ENCODE results near the gene HDHD3. TPM values are rescaled to one million over a fixed set of nuclear protein-coding genes. Genes with fewer than 3 reads are reported as not detected.

HDHD3 gene
- polyA plus RNA-seq, 6 donors from 2014 or later, result 36.3 to 51.3 (median 42.8) TPM

- Mint-ChIP-seq H3K9me3 (no peaks in the 10 kb centered on the region), H3K27ac (peak overlapping the region in 2 of 6 donors; percentile 26 to 35), H3K27me3 (no peaks in the 10 kb centered on the region), H3K4me3 (peak overlapping the region; percentile 77 to 98 (median 96)), H3K4me1 (peaks cover 20 to 36% (median 33%) of the 10 kb centered on the region in 3 donors), H3K36me3 (no peaks in the 10 kb centered on the region)
- no peak for DNase-seq
- ATAC-seq (ENCODE audit: low read depth in 2 of 2), result no peak
Measured at GRCh38 chr9:113399646-113400200, 22.9 kb upstream of the HDHD3 start.

- Mint-ChIP-seq H3K4me1 (peaks cover 19 to 36% (median 33%) of the 10 kb centered on the region in 3 donors), H3K4me3 (peak overlapping the region in 7 of 8 donors; percentile 64 to 97 (median 94)), H3K27ac (no peak overlapping the region), H3K27me3 (no peaks in the 10 kb centered on the region), H3K36me3 (no peaks in the 10 kb centered on the region), H3K9me3 (no peaks in the 10 kb centered on the region)
- DNase-seq (no peak), ATAC-seq (ENCODE audit: low read depth in 2 of 2) (no peak)
Measured at GRCh38 chr9:113398796-113399195, 22.0 kb upstream of the HDHD3 start.

GRCh38 chr9:113397203-113397631 is 20.4 kb upstream of the HDHD3 start:
- H3K9me3 Mint-ChIP-seq, result no peaks in the 10 kb centered on the region
- H3K4me3 Mint-ChIP-seq, result peak overlapping the region in 1 of 8 donors; percentile 37
- peak overlapping the region in 1 of 6 donors; percentile 44 for H3K27ac Mint-ChIP-seq
- DNase-seq (no peak), ATAC-seq (ENCODE audit: low read depth in 2 of 2) (no peak)
- no peaks in the 10 kb centered on the region for H3K27me3 Mint-ChIP-seq
- H3K36me3 Mint-ChIP-seq, result peaks cover 0 to under 1% of the 10 kb centered on the region in 2 donors
- H3K4me1 Mint-ChIP-seq, result peaks cover 19 to 36% (median 33%) of the 10 kb centered on the region in 3 donors

GRCh38 chr9:113395000-113395861 is 18.4 kb upstream of the HDHD3 start:
- ATAC-seq (ENCODE audit: low read depth in 2 of 2), result no peak
- H3K4me1 Mint-ChIP-seq, result peaks cover 14 to 24% (median 20%) of the 10 kb centered on the region in 3 donors
- no peak for DNase-seq
- H3K9me3 Mint-ChIP-seq, result no peaks in the 10 kb centered on the region
- H3K4me3 Mint-ChIP-seq, result no peak overlapping the region
- H3K27me3 Mint-ChIP-seq, result no peaks in the 10 kb centered on the region
- peak overlapping the region in 2 of 6 donors; percentile 7 to 38 for H3K27ac Mint-ChIP-seq
- peaks cover 0 to 7% of the 10 kb centered on the region in 2 donors for H3K36me3 Mint-ChIP-seq

- Mint-ChIP-seq H3K9me3 (no peaks in the 10 kb centered on the region), H3K27me3 (no peaks in the 10 kb centered on the region), H3K4me1 (peaks cover 7 to 12% (median 10%) of the 10 kb centered on the region in 3 donors), H3K27ac (peak overlapping the region in 1 of 6 donors; percentile 80), H3K36me3 (peaks cover under 1 to 7% of the 10 kb centered on the region in 2 donors), H3K4me3 (no peak overlapping the region)
- ATAC-seq (ENCODE audit: low read depth in 2 of 2) (no peak), DNase-seq (no peak)
Measured at GRCh38 chr9:113393281-113393680, 16.5 kb upstream of the HDHD3 start.

- peaks cover 14 to 17% of the 10 kb centered on the region in 2 donors for H3K36me3 Mint-ChIP-seq
- DNase-seq, result no peak
Measured at GRCh38 chr9:113391917-113392316, 15.1 kb upstream of the HDHD3 start.

GRCh38 chr9:113390192-113390960 is 13.6 kb upstream of the HDHD3 start:
- H3K36me3 Mint-ChIP-seq, result peaks cover 20% of the 10 kb centered on the region in 2 donors
- H3K4me3 Mint-ChIP-seq, result no peak overlapping the region
- no peaks in the 10 kb centered on the region for H3K9me3 Mint-ChIP-seq
- H3K4me1 Mint-ChIP-seq, result peaks cover 0 to 8% (median 3%) of the 10 kb centered on the region in 3 donors
- no peak for ATAC-seq (ENCODE audit: low read depth in 2 of 2)
- DNase-seq, result no peak
- H3K27me3 Mint-ChIP-seq, result no peaks in the 10 kb centered on the region
- H3K27ac Mint-ChIP-seq, result no peak overlapping the region

More at GRCh38 chr9:113391917-113392316, 15.1 kb upstream of the HDHD3 start:
- ATAC-seq (ENCODE audit: low read depth in 2 of 2), result no peak
- Mint-ChIP-seq H3K27ac (no peak overlapping the region), H3K9me3 (no peaks in the 10 kb centered on the region), H3K27me3 (no peaks in the 10 kb centered on the region), H3K4me3 (no peak overlapping the region), H3K4me1 (peaks cover 7 to 12% (median 10%) of the 10 kb centered on the region in 3 donors)

- DNase-seq (no peak), ATAC-seq (ENCODE audit: low read depth in 2 of 2) (no peak)
- H3K4me3 Mint-ChIP-seq, result no peak overlapping the region
- no peak overlapping the region for H3K27ac Mint-ChIP-seq
- no peaks in the 10 kb centered on the region for H3K9me3 Mint-ChIP-seq
- H3K27me3 Mint-ChIP-seq, result no peaks in the 10 kb centered on the region
- peaks cover 0 to 4% (median 0%) of the 10 kb centered on the region in 3 donors for H3K4me1 Mint-ChIP-seq
- peaks cover 20% of the 10 kb centered on the region in 2 donors for H3K36me3 Mint-ChIP-seq
Measured at GRCh38 chr9:113389451-113389850, 12.7 kb upstream of the HDHD3 start.

- Mint-ChIP-seq H3K36me3 (peaks cover 20% of the 10 kb centered on the region in 2 donors), H3K27me3 (no peaks in the 10 kb centered on the region), H3K4me1 (peaks cover 0 to 4% (median 0%) of the 10 kb centered on the region in 3 donors), H3K4me3 (no peak overlapping the region), H3K9me3 (no peaks in the 10 kb centered on the region), H3K27ac (peak overlapping the region in 1 of 6 donors; percentile 34)
- no peak for DNase-seq
- ATAC-seq (ENCODE audit: low read depth in 2 of 2), result no peak
Measured at GRCh38 chr9:113388833-113389232, 12.0 kb upstream of the HDHD3 start.

- Mint-ChIP-seq H3K9me3 (no peaks in the 10 kb centered on the region), H3K27ac (peak overlapping the region in 3 of 6 donors; percentile 9 to 81 (median 29)), H3K4me3 (no peak overlapping the region), H3K27me3 (no peaks in the 10 kb centered on the region), H3K4me1 (peaks cover 0 to 4% (median 0%) of the 10 kb centered on the region in 3 donors), H3K36me3 (peaks cover 20% of the 10 kb centered on the region in 2 donors)
- DNase-seq, result no peak
- no peak for ATAC-seq (ENCODE audit: low read depth in 2 of 2)
Measured at GRCh38 chr9:113387560-113388230, 10.9 kb upstream of the HDHD3 start.

- Mint-ChIP-seq H3K9me3 (no peaks in the 10 kb centered on the region), H3K4me3 (no peak overlapping the region), H3K36me3 (peaks cover 15 to 20% of the 10 kb centered on the region in 2 donors), H3K27me3 (no peaks in the 10 kb centered on the region), H3K27ac (peak overlapping the region in 1 of 6 donors; percentile 91), H3K4me1 (peaks cover 0 to under 1% (median 0%) of the 10 kb centered on the region in 3 donors)
- DNase-seq, result no peak
- ATAC-seq (ENCODE audit: low read depth in 2 of 2), result no peak
Measured at GRCh38 chr9:113386571-113387393, 10.0 kb upstream of the HDHD3 start.

GRCh38 chr9:113381909-113382411 is 5.2 kb upstream of the HDHD3 start:
- H3K27ac Mint-ChIP-seq, result peak overlapping the region in 1 of 6 donors; percentile 2
- H3K4me1 Mint-ChIP-seq, result peaks cover 0 to 17% (median 2%) of the 10 kb centered on the region in 3 donors
- H3K9me3 Mint-ChIP-seq, result no peaks in the 10 kb centered on the region
- ATAC-seq (ENCODE audit: low read depth in 2 of 2) (no peak), DNase-seq (no peak)
- H3K36me3 Mint-ChIP-seq, result peaks cover 3 to 6% of the 10 kb centered on the region in 2 donors
- H3K27me3 Mint-ChIP-seq, result no peaks in the 10 kb centered on the region
- no peak overlapping the region for H3K4me3 Mint-ChIP-seq

All from naive B cell (primary cell).